Measurements from ENCODE around the gene SIPA1. TPM values are rescaled to one million over a fixed set of nuclear protein-coding genes. Genes with fewer than 3 reads are reported as not detected.
A peak's percentile ranks its signal among the peaks of the same experiment; 100 is the strongest.

SIPA1 gene
- total and polyA plus RNA-seq, 2 of the 8 experiments (the other 6 are each of a cell fraction or from before 2014, with no cell fraction given): 35.3 to 72.2 TPM

- Histone ChIP-seq H3K79me1 (ENCODE audit: low read depth, low read length) (peaks cover 2% of the 10 kb centered on the region; the same call in 1 of the 2 replicates), H3K36me3 (ENCODE audit: control insufficient read depth in 2 of 4, insufficient read depth in 4 of 4, low read length in 3 of 4) (peaks cover 21 to 39% (median 28%) of the 10 kb centered on the region in 4 experiments), H3K23me2 (ENCODE audit: low read depth, low read length) (peaks cover 2% of the 10 kb centered on the region; the same call in 1 of the 2 replicates), H2BK20ac (ENCODE audit: low read length) (no peak overlapping the region), H3K56ac (replicated peaks; ENCODE audit: insufficient read length, low read depth, low read length) (peak overlapping the region; percentile 18), H3K9ac (replicated peaks in 1 of 4; ENCODE audit: extremely low read depth in 1 of 4, low read depth in 3 of 4, low read length in 3 of 4) (peak overlapping the region in 3 of 4 experiments; percentile 62 to 68 (median 67); a peak in 6 of 7 replicates), H2BK12ac (ENCODE audit: low read depth, low read length) (peak overlapping the region; percentile 32; the same call in 1 of the 2 replicates), H3K18ac (ENCODE audit: extremely low read depth, low read length) (peak overlapping the region; percentile 52; the same call in 1 of the 2 replicates), H2BK120ac (replicated peaks; ENCODE audit: low read depth, low read length) (no peak overlapping the region), H3K4me1 (replicated peaks in 1 of 4; ENCODE audit: control insufficient read depth in 3 of 4, insufficient read depth in 4 of 4, low read length in 3 of 4) (peaks cover 0 to 12% (median 8%) of the 10 kb centered on the region in 4 experiments; a peak in 5 of 7 replicates), H3K4me2 (ENCODE audit: insufficient read depth in 1 of 2, low read depth in 2 of 2, low read length in 2 of 2) (peak overlapping the region; percentile 88 to 91), H2BK15ac (ENCODE audit: low read length) (0 out of 2 replicates have a peak overlapping the region, but pooled peaks have one; percentile 49), H3K14ac (ENCODE audit: insufficient read length) (no peak overlapping the region), H3K4me3 (ENCODE audit: extremely low read depth in 1 of 4, insufficient read depth in 2 of 4, low read depth in 3 of 4, low read length in 4 of 4) (peak overlapping the region; percentile 45 to 72 (median 60); a peak in 7 of 8 replicates), H4K20me1 (replicated peaks in 1 of 2; ENCODE audit: control insufficient read depth in 1 of 2, insufficient read depth in 2 of 2, low read length in 2 of 2) (peaks cover 2 to 15% of the 10 kb centered on the region in 2 experiments), H4K8ac (ENCODE audit: extremely low read depth, insufficient read depth, low read length) (peak overlapping the region; percentile 66; the same call in 1 of the 2 replicates), H2BK5ac (ENCODE audit: low read depth, low read length) (peak overlapping the region; percentile 85; the same call in 1 of the 2 replicates), H4K5ac (ENCODE audit: insufficient read length, low read depth, low read length) (peak overlapping the region; percentile 46), H2AFZ (ENCODE audit: low read length) (no peak overlapping the region), H3K4ac (replicated peaks; ENCODE audit: insufficient read length, low read depth, low read length) (no peak overlapping the region), H3K27ac (ENCODE audit: low read depth, low read length) (peak overlapping the region; percentile 77), H3K23ac (ENCODE audit: insufficient read length) (no peak overlapping the region), H3K79me2 (ENCODE audit: control insufficient read depth in 1 of 2, insufficient read depth in 2 of 2, low read length in 2 of 2) (no peaks in the 10 kb centered on the region), H3K27me3 (replicated peaks in 1 of 4; ENCODE audit: control insufficient read depth in 3 of 4, extremely low read depth in 1 of 4, insufficient read depth in 3 of 4, low read length in 3 of 4) (peaks cover 0 to 4% (median 0%) of the 10 kb centered on the region in 4 experiments; a peak in 1 of 7 replicates), H2AK5ac (ENCODE audit: low read depth, low read length) (0 out of 2 replicates have a peak overlapping the region, but pooled peaks have one; percentile 17), H4K91ac (replicated peaks; ENCODE audit: insufficient read length, low read length) (peak overlapping the region; percentile 48), H3K9me3 (ENCODE audit: insufficient read depth in 2 of 2, low read depth in 1 of 2, low read length in 1 of 2) (no peaks in the 10 kb centered on the region)
- FAIRE-seq: no peak
- 76% methylated on average over 12 of the region's 12 CpGs; no CpG with 5 or more reads in 1 of the 2 experiments for WGBS, 2 experiments (ENCODE audit: extremely low coverage in 1 of 2, insufficient coverage in 1 of 2, insufficient read length in 1 of 2, insufficient replicate concordance in 2 of 2, low coverage in 1 of 2, low lambda C conversion rate in 2 of 2, missing lambda C conversion rate in 1 of 2)
- POLR2A ChIA-PET (ENCODE audit: partially characterized antibody): interaction anchor here (0.6 to 5.3 kb wide), 18 partner anchors 9 to 399 kb away, joined by 3 to 56 read pairs (median 5); partner anchors contain the start of genes FIBP, KAT5, MUS81 and RELA
- CTCF ChIA-PET (ENCODE audit: partially characterized antibody): interaction anchor here (0.7 to 3.7 kb wide), 12 partner anchors 9 to 398 kb away, joined by 3 to 16 read pairs (median 4); partner anchors contain the start of genes RELA, SF3B2 and SIPA1
- DNase-seq (ENCODE audit: low read depth in 1 of 2, low spot score in 2 of 2): no peak
- no peak for TF ChIP-seq NRF1 (IDR thresholded peaks at IDR 0.05; ENCODE audit: low read depth, low read length)
- TF ChIP-seq MAFK (IDR thresholded peaks at IDR 0.05; ENCODE audit: low read depth, low read length): no peak
- TF ChIP-seq SIN3A (conservative IDR thresholded peaks at IDR 0.05 in 1 of 2, IDR thresholded peaks at IDR 0.05 in 1 of 2; ENCODE audit: low read depth in 1 of 2, low read length in 2 of 2): peak in 1 of 2 experiments; percentile 53; a peak in 2 of 4 replicates
- peak; percentile 71 for TF ChIP-seq SAP30 (IDR thresholded peaks at IDR 0.05; ENCODE audit: insufficient read depth, insufficient replicate concordance, low read length)
- no peak for TF ChIP-seq CTBP2 (IDR thresholded peaks at IDR 0.05; ENCODE audit: borderline replicate concordance, insufficient read depth, insufficient read length, low read length)
- TF ChIP-seq TEAD4 (IDR thresholded peaks at IDR 0.05; ENCODE audit: low read depth, low read length): 0 out of 2 replicates have a peak, but pooled peaks have one; percentile 27
- TF ChIP-seq RNF2 (IDR thresholded peaks at IDR 0.05; ENCODE audit: borderline replicate concordance, low read depth, low read length, missing control alignments, poor library complexity, severe bottlenecking): no peak
- TF ChIP-seq TBP (IDR thresholded peaks at IDR 0.05; ENCODE audit: low read depth, low read length): no peak
These were observed 15.6 kb downstream of the SIPA1 start for GRCh38 chr11:65653229-65654225.

All from H1 (cell line).